IMR-90 (cell line): ENCODE data around the gene NKAP. TPM values are rescaled to one million over a fixed set of nuclear protein-coding genes. Genes with fewer than 3 reads are reported as not detected.

Experiments
- ATAC-seq: fragments of 200-7000 bp; cut with Tn5 transposase; 2 replicates; pipeline ENCODE4 v1.9.1; 2020; ENCODE audit warnings: low read depth, mild to moderate bottlenecking, moderate library complexity
- BruUV-seq: library from RNA; stranded (reverse); fragments of 400-500 nt; replicated peaks from 2 replicates; lab custom pipeline; 2021; lab: Mats Ljungman, UMichigan
- CTCF ChIA-PET: fragments of 300-600 bp; formaldehyde crosslinking; extraction: SDS; loops from one replicate; lab custom pipeline; 2021; ENCODE audit warnings: antibody characterized with exemption; lab: Yijun Ruan, JAX
- POLR2A ChIA-PET: fragments of 300-600 bp; sonication (Branson Sonifier 250); formaldehyde crosslinking; loops from one replicate; lab custom pipeline; 2022; ENCODE audit warnings: antibody characterized with exemption; ENCODE audit not compliant: unreplicated experiment; lab: Charles Lee
- DNase-seq: peaks from one replicate; pipeline ENCODE4 v3.0.0; 2013
- H2AFZ ChIP-seq: replicated peaks from 2 replicates; pipeline ENCODE3; 2013; ENCODE audit warnings: low read length, mild to moderate bottlenecking; ENCODE audit not compliant: poor library complexity
- H2AK5ac ChIP-seq: 2 replicates; pipeline ENCODE4 v1.6.1; 2013; ENCODE audit warnings: low read depth, low read length, inconsistent platforms
- H2AK9ac ChIP-seq: replicated peaks from 2 replicates; pipeline ENCODE3; 2013; ENCODE audit warnings: mild to moderate bottlenecking, low read depth, low read length, moderate library complexity; ENCODE audit not compliant: poor library complexity
- H2BK120ac ChIP-seq: 2 replicates; pipeline ENCODE4 v1.6.1; 2013; ENCODE audit warnings: low read depth, low read length, inconsistent platforms
- H2BK15ac ChIP-seq: 3 replicates; pipeline ENCODE4 v1.6.1; 2013; ENCODE audit warnings: low read depth, low read length, inconsistent platforms
- H2BK20ac ChIP-seq: 2 replicates; pipeline ENCODE4 v1.6.1; 2013; ENCODE audit warnings: low read depth, mild to moderate bottlenecking, inconsistent platforms, low read length, moderate library complexity
- H2BK5ac ChIP-seq: 2 replicates; pipeline ENCODE4 v1.6.1; 2013; ENCODE audit warnings: mild to moderate bottlenecking, low read depth, low read length, inconsistent platforms; ENCODE audit not compliant: poor library complexity, severe bottlenecking
- H3K14ac ChIP-seq: replicated peaks from 2 replicates; pipeline ENCODE4 v1.6.1; 2013; ENCODE audit warnings: low read depth, low read length, inconsistent platforms
- H3K18ac ChIP-seq: 2 replicates; pipeline ENCODE4 v1.6.1; 2013; ENCODE audit warnings: low read depth, low read length, control low read depth
- H3K23ac ChIP-seq: 2 replicates; pipeline ENCODE4 v1.6.1; 2013; ENCODE audit warnings: low read depth, low read length, inconsistent platforms
- H3K27ac ChIP-seq: 2 replicates; pipeline ENCODE4 v1.5.1; 2013; ENCODE audit warnings: mild to moderate bottlenecking, control low read depth, low read length; ENCODE audit not compliant: insufficient read depth
- H3K27me3 ChIP-seq: 2 replicates; pipeline ENCODE4 v1.6.1; 2013; ENCODE audit warnings: low read length; ENCODE audit not compliant: control insufficient read depth, insufficient read depth
- H3K36me3 ChIP-seq: 2 replicates; pipeline ENCODE4 v1.6.1; 2013; ENCODE audit warnings: low read length, mixed read lengths; ENCODE audit not compliant: control insufficient read depth, insufficient read depth
- H3K4ac ChIP-seq: 2 replicates; pipeline ENCODE4 v1.6.1; 2013; ENCODE audit warnings: low read depth, low read length, inconsistent platforms
- H3K4me1 ChIP-seq: 2 replicates; pipeline ENCODE4 v1.6.1; 2013; ENCODE audit warnings: low read length, mixed read lengths; ENCODE audit not compliant: control insufficient read depth, insufficient read depth
- H3K4me2 ChIP-seq: 2 replicates; pipeline ENCODE4 v1.6.1; 2013; ENCODE audit warnings: low read depth, mild to moderate bottlenecking, control low read depth, low read length, moderate library complexity
- H3K4me3 ChIP-seq: 2 replicates; pipeline ENCODE4 v1.5.1; 2013; ENCODE audit warnings: low read depth, mild to moderate bottlenecking, control low read depth, low read length, moderate library complexity; ENCODE audit not compliant: insufficient read depth
- H3K56ac ChIP-seq: 2 replicates; pipeline ENCODE4 v1.6.1; 2013; ENCODE audit warnings: low read length, inconsistent platforms; ENCODE audit not compliant: insufficient read depth; ENCODE audit errors: extremely low read depth
- H3K79me1 ChIP-seq, 2 experiments: 2 replicates each; pipeline ENCODE4 v1.6.1; 2013; ENCODE audit warnings: low read length in 2 of 2, inconsistent platforms in 1 of 2, low read depth in 1 of 2
- H3K9ac ChIP-seq: 2 replicates; pipeline ENCODE4 v1.6.1; 2013; ENCODE audit warnings: low read depth, low read length, control low read depth
- H3K9me1 ChIP-seq: 2 replicates; pipeline ENCODE4 v1.6.1; 2013; ENCODE audit warnings: low read length, inconsistent platforms; ENCODE audit not compliant: insufficient read depth
- H3K9me3 ChIP-seq: 2 replicates; pipeline ENCODE4 v1.6.1; 2013; ENCODE audit warnings: low read length; ENCODE audit not compliant: control insufficient read depth, insufficient read depth
- H4K20me1 ChIP-seq: 2 replicates; pipeline ENCODE4 v1.6.1; 2013; ENCODE audit warnings: low read length, inconsistent platforms; ENCODE audit not compliant: insufficient read depth
- H4K5ac ChIP-seq: 2 replicates; pipeline ENCODE4 v1.6.1; 2013; ENCODE audit warnings: mild to moderate bottlenecking, low read depth, low read length, control low read depth
- H4K8ac ChIP-seq, 2 experiments: 2 replicates each; pipeline ENCODE4 v1.6.1; 2013; ENCODE audit warnings: low read depth in 2 of 2, low read length in 2 of 2, control low read depth in 1 of 2, inconsistent platforms in 1 of 2
- H4K91ac ChIP-seq: 2 replicates; pipeline ENCODE4 v1.6.1; 2013; ENCODE audit warnings: low read depth, low read length, inconsistent platforms; ENCODE audit not compliant: insufficient read depth
- BHLHE40 ChIP-seq: fragments of 150-350 bp; IDR thresholded peaks from 2 replicates; pipeline ENCODE4 v1.6.1; 2016; ENCODE audit warnings: mild to moderate bottlenecking, low read depth, low read length
- CEBPB ChIP-seq: IDR thresholded peaks from 2 replicates; pipeline ENCODE4 v1.6.1; 2012; ENCODE audit warnings: low read depth, low read length, improper control_type of control experiment
- CHD1 ChIP-seq: IDR thresholded peaks from 2 replicates; pipeline ENCODE4 v1.6.1; 2012; ENCODE audit warnings: low read depth, low read length, improper control_type of control experiment
- CTCF ChIP-seq: conservative IDR thresholded peaks from 2 replicates; pipeline ENCODE4 v1.5.1; 2012; ENCODE audit warnings: mild to moderate bottlenecking, low read depth, low read length, improper control_type of control experiment
- ELK1 ChIP-seq: fragments of 150-350 bp; IDR thresholded peaks from 2 replicates; pipeline ENCODE4 v1.6.1; 2016; ENCODE audit warnings: low read depth, mild to moderate bottlenecking, low read length, moderate library complexity, borderline replicate concordance
- FOS ChIP-seq: fragments of 150-350 bp; IDR thresholded peaks from 2 replicates; pipeline ENCODE4 v1.6.1; 2016; ENCODE audit warnings: low read depth, low read length
- MAFK ChIP-seq: IDR thresholded peaks from 2 replicates; pipeline ENCODE4 v1.6.1; 2012; ENCODE audit warnings: low read depth, low read length, improper control_type of control experiment
- MAZ ChIP-seq: IDR thresholded peaks from 2 replicates; pipeline ENCODE4 v1.6.1; 2012; ENCODE audit warnings: low read depth, mild to moderate bottlenecking, low read length, improper control_type of control experiment, moderate library complexity, borderline replicate concordance
- MXI1 ChIP-seq: IDR thresholded peaks from 2 replicates; pipeline ENCODE4 v1.6.1; 2012; ENCODE audit warnings: low read depth, mild to moderate bottlenecking, low read length, moderate library complexity, borderline replicate concordance
- NFE2L2 ChIP-seq: fragments of 150-350 bp; IDR thresholded peaks from 2 replicates; pipeline ENCODE4 v1.6.1; 2016; ENCODE audit warnings: low read depth, mild to moderate bottlenecking, low read length
- POLR2A ChIP-seq: IDR thresholded peaks from 2 replicates; pipeline ENCODE4 v1.6.1; 2012; ENCODE audit warnings: mild to moderate bottlenecking, low read depth, low read length
- RAD21 ChIP-seq: IDR thresholded peaks from 2 replicates; pipeline ENCODE4 v1.6.1; 2012; ENCODE audit warnings: low read length, improper control_type of control experiment
- RCOR1 ChIP-seq: IDR thresholded peaks from 2 replicates; pipeline ENCODE4 v1.6.1; 2012; ENCODE audit warnings: mild to moderate bottlenecking, low read length, improper control_type of control experiment; ENCODE audit not compliant: insufficient replicate concordance
- RFX5 ChIP-seq: IDR thresholded peaks from 2 replicates; pipeline ENCODE4 v1.8.0; 2012; ENCODE audit warnings: low read depth, mild to moderate bottlenecking, low read length, moderate library complexity
- SMC3 ChIP-seq: fragments of 150-350 bp; IDR thresholded peaks from 2 replicates; pipeline ENCODE4 v1.6.1; 2016; ENCODE audit warnings: low read depth, mild to moderate bottlenecking, antibody characterized with exemption, low read length, moderate library complexity
- USF2 ChIP-seq: fragments of 150-350 bp; IDR thresholded peaks from 2 replicates; pipeline ENCODE4 v1.6.1; 2017; ENCODE audit warnings: mild to moderate bottlenecking, antibody characterized with exemption, low read length, low read depth
- WGBS, 2 experiments: methylation state at CpG; one replicate each; pipeline versions ENCODE4 v1.1.5 to v1.1.7; 2013; ENCODE audit warnings: missing lambda C conversion rate in 2 of 2; ENCODE audit not compliant: insufficient read length in 1 of 2; ENCODE audit errors: extremely low coverage in 2 of 2; 5-methylcytosine and 5-hydroxymethylcytosine counted together
- dilution Hi-C: fragments of 300-500 bp; cut with HindIII; formaldehyde crosslinking; loops from one replicate; pipeline ENCODE4 v1.14.3; 2018; ENCODE audit warnings: low sequenced_read_pairs; ENCODE audit not compliant: unreplicated experiment
- in situ Hi-C: fragments of 300-500 bp; cut with MboI; formaldehyde crosslinking; loops from 3 replicates; pipeline ENCODE4 v1.14.3; 2019; ENCODE audit warnings: low sequenced_read_pairs, inconsistent platforms, mixed read lengths
- intact Hi-C: fragments of 100-400 bp; cut with micrococcal nuclease; formaldehyde crosslinking; loops from 2 replicates; pipeline ENCODE4 v1.10.0; 2022
- polyA plus RNA-seq, 3 experiments: library from polyadenylated mRNA; depleted of rRNA; stranded (reverse); fragments of >200 nt; gene quantifications; 2 replicates each; pipeline ENCODE4 v1.2.3, GENCODE V29; 2012; ENCODE audit warnings: low replicate concordance in 1 of 3
- total RNA-seq: library from RNA; depleted of rRNA; stranded (reverse); fragments of >200 nt; gene quantifications from 2 replicates; pipeline ENCODE4 v1.2.3, GENCODE V29; 2012

The NKAP gene
- total and polyA plus RNA-seq, 2 of the 4 experiments (the other 2 are of a cell fraction) = 1.3 to 2.7 TPM

- Histone ChIP-seq H2AFZ (no peak overlapping the region), H3K4me1 (no peaks in the 10 kb centered on the region), H2BK15ac (no peak overlapping the region), H3K56ac (no peak overlapping the region), H3K27ac (no peak overlapping the region), H2BK5ac (no peak overlapping the region), H2BK20ac (no peak overlapping the region), H2BK120ac (no peak overlapping the region), H3K79me1 (no peaks in the 10 kb centered on the region), H3K36me3 (no peaks in the 10 kb centered on the region), H3K4me2 (no peak overlapping the region; the same call in 1 of the 2 replicates), H3K9me3 (no peaks in the 10 kb centered on the region), H3K27me3 (peaks cover 29% of the 10 kb centered on the region), H2AK9ac (no peak overlapping the region), H3K4me3 (no peak overlapping the region), H4K91ac (no peak overlapping the region), H3K23ac (no peak overlapping the region), H2AK5ac (no peak overlapping the region), H3K9ac (no peak overlapping the region), H4K5ac (no peak overlapping the region), H4K20me1 (no peaks in the 10 kb centered on the region), H3K9me1 (no peaks in the 10 kb centered on the region), H3K14ac (no peak overlapping the region), H3K18ac (no peak overlapping the region), H4K8ac (no peak overlapping the region), H3K4ac (no peak overlapping the region)
- in situ Hi-C loops = no loop called here
- ChIA-PET POLR2A (no interaction called here), CTCF (no interaction called here)
- BruUV-seq = no TSS peak
- intact Hi-C loops = no loop called here
- TF ChIP-seq USF2 = no peak
- no peak for TF ChIP-seq MXI1
- TF ChIP-seq SMC3 = no peak
- no peak for TF ChIP-seq POLR2A
- no peak for TF ChIP-seq MAZ
- TF ChIP-seq RFX5 = no peak
- TF ChIP-seq CHD1 = no peak
- TF ChIP-seq CTCF = no peak
- TF ChIP-seq CEBPB = no peak
- TF ChIP-seq FOS = no peak
- no peak for TF ChIP-seq ELK1
- TF ChIP-seq BHLHE40 = no peak
- TF ChIP-seq NFE2L2 = no peak
- TF ChIP-seq RAD21 = no peak
- TF ChIP-seq MAFK = no peak
- TF ChIP-seq RCOR1 = no peak
- ATAC-seq (no peak), DNase-seq (no peak)
- dilution Hi-C loops = no loop called here
- 41% methylated on average over 19 of the region's 34 CpGs; no CpG with 5 or more reads in 1 of the 2 experiments for WGBS, 2 experiments
Measured at GRCh38 chrX:119990556-119991004, 47.0 kb upstream of the NKAP start.
